K562 (cell line): Measurements from ENCODE around the gene ZSCAN29. TPM values are rescaled to one million over a fixed set of nuclear protein-coding genes. Genes with fewer than 3 reads are reported as not detected.

ENCODE experiments used
- CBX3 ChIP-seq, 2 experiments: IDR thresholded peaks; 1 replicate in 1 of 2; 2 replicates in 1 of 2; pipeline ENCODE4 v1.6.1; 2012; ENCODE audit warnings: inconsistent platforms in 2 of 2, low read length in 2 of 2, borderline replicate concordance in 1 of 2, control low read depth in 1 of 2
- CREBBP ChIP-seq: IDR thresholded peaks from one replicate; pipeline ENCODE4 v1.6.1; 2012; ENCODE audit warnings: low read depth, mild to moderate bottlenecking, control low read depth, inconsistent platforms, low read length
- CTBP1 ChIP-seq: fragments of 450-650 bp; IDR thresholded peaks from 2 replicates; pipeline ENCODE4 v1.6.1; 2016; ENCODE audit warnings: borderline replicate concordance
- E4F1 ChIP-seq: fragments of 250-450 bp; sonication (Bioruptor Pico); IDR thresholded peaks from 2 replicates; pipeline ENCODE4 v1.5.0; 2021; ENCODE audit warnings: mild to moderate bottlenecking, borderline replicate concordance
- FOXA3 ChIP-seq, 2 experiments: fragments of 450-650 bp in 1 of 2; sonication (generic) in 1 of 2; formaldehyde crosslinking; IDR thresholded peaks in 1 of 2; conservative IDR thresholded peaks in 1 of 2; 2 replicates each; pipeline versions ENCODE4 v1.4.0 to v1.8.0; 2020 to 2022; ENCODE audit warnings: mild to moderate bottlenecking in 2 of 2, missing genetic modification reagents in 1 of 2
- PHF21A ChIP-seq: fragments of 450-650 bp; IDR thresholded peaks from 2 replicates; pipeline ENCODE4 v1.6.1; 2017; ENCODE audit warnings: low read depth, borderline replicate concordance
- SMARCE1 ChIP-seq: fragments of 450-650 bp; IDR thresholded peaks from 2 replicates; pipeline ENCODE4 v1.7.1; 2016; ENCODE audit warnings: mild to moderate bottlenecking
- SREBF2 ChIP-seq: sonication (generic); formaldehyde crosslinking; IDR thresholded peaks from 2 replicates; pipeline ENCODE4 v1.4.0; 2020; ENCODE audit warnings: mild to moderate bottlenecking, missing genetic modification reagents
- TARDBP ChIP-seq: fragments of 450-650 bp; IDR thresholded peaks from 2 replicates; pipeline ENCODE4 v1.6.1; 2016
- TEAD4 ChIP-seq, 2 experiments: sonication (generic) in 1 of 2; formaldehyde crosslinking in 1 of 2; IDR thresholded peaks; 2 replicates each; pipeline versions ENCODE4 v1.6.1 to v1.8.0; 2012 to 2022; ENCODE audit warnings: borderline replicate concordance in 1 of 2, inconsistent platforms in 1 of 2, low read length in 1 of 2, mild to moderate bottlenecking in 1 of 2, missing genetic modification reagents in 1 of 2
- ZNF76 ChIP-seq: fragments of 250-450 bp; sonication (Bioruptor Pico); IDR thresholded peaks from 2 replicates; pipeline ENCODE4 v1.4.0; 2020; ENCODE audit warnings: mild to moderate bottlenecking, moderate library complexity, borderline replicate concordance
- polyA plus RNA-seq, 8 experiments: library from polyadenylated mRNA; depleted of rRNA in 4 of 8; stranded (reverse) in 5 of 8; unstranded in 3 of 8; fragments of >200 nt; fragmentation: Nextera tagmentation in 2 of 8; fragmentation: Illumina TruSeq in 1 of 8; extraction: Ambion mirVana in 2 of 8; extraction: Trizol in 1 of 8; gene quantifications; 2 replicates each; pipeline versions ENCODE4 v1.2.1 to v1.2.3, GENCODE V29; 2011 to 2014; ENCODE audit warnings: inconsistent platforms in 1 of 8, missing spikeins in 1 of 8
- total RNA-seq, 7 experiments: library from RNA; depleted of rRNA in 6 of 7; stranded (reverse); fragments of >200 nt in 6 of 7; fragmentation: Illumina TruSeq in 2 of 7; extraction: Trizol in 2 of 7; gene quantifications; 2 replicates each; pipeline versions ENCODE4 v1.2.1 to v1.2.3, GENCODE V29; 2011 to 2021; ENCODE audit warnings: low replicate concordance in 1 of 7
- TF ChIP-seq, protein P1 (sequence below): fragments of 450-650 bp; IDR thresholded peaks from 2 replicates; pipeline ENCODE4 v1.6.1; 2016
- TF ChIP-seq, protein P2 (sequence below): fragments of 250-450 bp; sonication (Bioruptor Pico); IDR thresholded peaks from 2 replicates; pipeline ENCODE4 v1.5.1; 2021; ENCODE audit warnings: mild to moderate bottlenecking
- TF ChIP-seq, protein P3 (sequence below), 2 experiments: fragments of 450-650 bp; formaldehyde crosslinking in 1 of 2; IDR thresholded peaks; 2 replicates each; pipeline versions ENCODE4 v1.4.0 to v1.6.1; 2014 to 2020; ENCODE audit warnings: mild to moderate bottlenecking in 2 of 2, borderline replicate concordance in 1 of 2, low read depth in 1 of 2

The ZSCAN29 gene
- total and polyA plus RNA-seq, 9 of the 15 experiments (the other 6 are each of a cell fraction or from before 2014, with no cell fraction given), result 2.5 to 28.6 (median 19.7) TPM

- TF ChIP-seq E4F1 (CRISPR knock-in tag), result no peak
- 0 out of 2 replicates have a peak, but pooled peaks have one; percentile 38 for TF ChIP-seq TEAD4 (IDR thresholded peaks at IDR 0.05; ENCODE audit: low read length)
- no peak for TF ChIP-seq TEAD4 (CRISPR knock-in tag; IDR thresholded peaks at IDR 0.05; ENCODE audit: borderline replicate concordance)
- no peak for TF ChIP-seq CREBBP
- TF ChIP-seq, protein P1, sequence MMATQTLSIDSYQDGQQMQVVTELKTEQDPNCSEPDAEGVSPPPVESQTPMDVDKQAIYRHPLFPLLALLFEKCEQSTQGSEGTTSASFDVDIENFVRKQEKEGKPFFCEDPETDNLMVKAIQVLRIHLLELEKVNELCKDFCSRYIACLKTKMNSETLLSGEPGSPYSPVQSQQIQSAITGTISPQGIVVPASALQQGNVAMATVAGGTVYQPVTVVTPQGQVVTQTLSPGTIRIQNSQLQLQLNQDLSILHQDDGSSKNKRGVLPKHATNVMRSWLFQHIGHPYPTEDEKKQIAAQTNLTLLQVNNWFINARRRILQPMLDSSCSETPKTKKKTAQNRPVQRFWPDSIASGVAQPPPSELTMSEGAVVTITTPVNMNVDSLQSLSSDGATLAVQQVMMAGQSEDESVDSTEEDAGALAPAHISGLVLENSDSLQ, result no peak
- TF ChIP-seq CTBP1, result no peak
- TF ChIP-seq CBX3 (IDR thresholded peaks at IDR 0.05; ENCODE audit: borderline replicate concordance in 1 of 2, low read length in 2 of 2), result peak in 1 of 2 experiments; percentile 94; a peak in 2 of 3 replicates
- no peak for TF ChIP-seq SMARCE1
- TF ChIP-seq PHF21A, result no peak
- no peak for TF ChIP-seq TARDBP
- TF ChIP-seq FOXA3 (CRISPR knock-in tag; conservative IDR thresholded peaks at IDR 0.05 in 1 of 2, IDR thresholded peaks at IDR 0.05 in 1 of 2), result no peak
- TF ChIP-seq ZNF76 (CRISPR knock-in tag), result no peak
- TF ChIP-seq, protein P2, sequence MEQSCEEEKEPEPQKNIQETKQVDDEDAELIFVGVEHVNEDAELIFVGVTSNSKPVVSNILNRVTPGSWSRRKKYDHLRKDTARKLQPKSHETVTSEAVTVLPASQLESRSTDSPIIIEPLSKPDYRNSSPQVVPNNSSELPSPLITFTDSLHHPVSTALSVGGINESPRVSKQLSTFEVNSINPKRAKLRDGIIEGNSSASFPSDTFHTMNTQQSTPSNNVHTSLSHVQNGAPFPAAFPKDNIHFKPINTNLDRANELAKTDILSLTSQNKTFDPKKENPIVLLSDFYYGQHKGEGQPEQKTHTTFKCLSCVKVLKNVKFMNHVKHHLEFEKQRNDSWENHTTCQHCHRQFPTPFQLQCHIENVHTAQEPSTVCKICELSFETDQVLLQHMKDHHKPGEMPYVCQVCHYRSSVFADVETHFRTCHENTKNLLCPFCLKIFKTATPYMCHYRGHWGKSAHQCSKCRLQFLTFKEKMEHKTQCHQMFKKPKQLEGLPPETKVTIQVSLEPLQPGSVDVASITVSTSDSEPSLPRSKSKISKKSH (CRISPR knock-in tag), result peak; percentile 83
- TF ChIP-seq SREBF2 (CRISPR knock-in tag), result no peak
- TF ChIP-seq, protein P3, sequence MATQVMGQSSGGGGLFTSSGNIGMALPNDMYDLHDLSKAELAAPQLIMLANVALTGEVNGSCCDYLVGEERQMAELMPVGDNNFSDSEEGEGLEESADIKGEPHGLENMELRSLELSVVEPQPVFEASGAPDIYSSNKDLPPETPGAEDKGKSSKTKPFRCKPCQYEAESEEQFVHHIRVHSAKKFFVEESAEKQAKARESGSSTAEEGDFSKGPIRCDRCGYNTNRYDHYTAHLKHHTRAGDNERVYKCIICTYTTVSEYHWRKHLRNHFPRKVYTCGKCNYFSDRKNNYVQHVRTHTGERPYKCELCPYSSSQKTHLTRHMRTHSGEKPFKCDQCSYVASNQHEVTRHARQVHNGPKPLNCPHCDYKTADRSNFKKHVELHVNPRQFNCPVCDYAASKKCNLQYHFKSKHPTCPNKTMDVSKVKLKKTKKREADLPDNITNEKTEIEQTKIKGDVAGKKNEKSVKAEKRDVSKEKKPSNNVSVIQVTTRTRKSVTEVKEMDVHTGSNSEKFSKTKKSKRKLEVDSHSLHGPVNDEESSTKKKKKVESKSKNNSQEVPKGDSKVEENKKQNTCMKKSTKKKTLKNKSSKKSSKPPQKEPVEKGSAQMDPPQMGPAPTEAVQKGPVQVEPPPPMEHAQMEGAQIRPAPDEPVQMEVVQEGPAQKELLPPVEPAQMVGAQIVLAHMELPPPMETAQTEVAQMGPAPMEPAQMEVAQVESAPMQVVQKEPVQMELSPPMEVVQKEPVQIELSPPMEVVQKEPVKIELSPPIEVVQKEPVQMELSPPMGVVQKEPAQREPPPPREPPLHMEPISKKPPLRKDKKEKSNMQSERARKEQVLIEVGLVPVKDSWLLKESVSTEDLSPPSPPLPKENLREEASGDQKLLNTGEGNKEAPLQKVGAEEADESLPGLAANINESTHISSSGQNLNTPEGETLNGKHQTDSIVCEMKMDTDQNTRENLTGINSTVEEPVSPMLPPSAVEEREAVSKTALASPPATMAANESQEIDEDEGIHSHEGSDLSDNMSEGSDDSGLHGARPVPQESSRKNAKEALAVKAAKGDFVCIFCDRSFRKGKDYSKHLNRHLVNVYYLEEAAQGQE (IDR thresholded peaks at IDR 0.05; ENCODE audit: borderline replicate concordance), result no peak
- TF ChIP-seq, protein P3 (CRISPR knock-in tag; IDR thresholded peaks at IDR 0.05; ENCODE audit: low read depth), result no peak
Observed at GRCh38 chr15:43361313-43361903, 9.4 kb downstream of the ZSCAN29 start (continued).
